ENCODE results near the gene PLEKHH2.
A peak's percentile ranks its signal among the peaks of the same experiment; 100 is the strongest.

Gene PLEKHH2

GRCh38 chr2:43764086-43764705 lies 127.1 kb downstream of the PLEKHH2 start:
- FAIRE-seq, result no peak

- FAIRE-seq, result no peak
Measured at GRCh38 chr2:43766006-43766405, 128.9 kb downstream of the PLEKHH2 start.

GRCh38 chr2:43773876-43774613 lies 137.0 kb downstream of the PLEKHH2 start, which contains the start of gene DYNC2LI1:
Gene DYNC2LI1 (plus strand): TSS chr2:43774039. CDS start chr2:43774139, 100 bp downstream.
- no peak for FAIRE-seq

GRCh38 chr2:43774617-43775016 lies 137.6 kb downstream of the PLEKHH2 start:
- no peak for FAIRE-seq

- no peak for FAIRE-seq
Measured at GRCh38 chr2:43776324-43776723, 139.3 kb downstream of the PLEKHH2 start.

- FAIRE-seq, result no peak
Measured at GRCh38 chr2:43777306-43777926, 140.4 kb downstream of the PLEKHH2 start.

- FAIRE-seq, result no peak
Measured at GRCh38 chr2:43778233-43778632, 141.2 kb downstream of the PLEKHH2 start.

- FAIRE-seq, result no peak
Measured at GRCh38 chr2:43787895-43788294, 150.8 kb downstream of the PLEKHH2 start.

GRCh38 chr2:43788646-43789045 lies 151.6 kb downstream of the PLEKHH2 start:
- no peak for FAIRE-seq

- FAIRE-seq, result no peak
Measured at GRCh38 chr2:43790147-43790546, 153.1 kb downstream of the PLEKHH2 start.

- no peak for FAIRE-seq
Measured at GRCh38 chr2:43791035-43791765, 154.1 kb downstream of the PLEKHH2 start.

GRCh38 chr2:43792653-43793052 lies 155.6 kb downstream of the PLEKHH2 start:
- FAIRE-seq, result no peak

GRCh38 chr2:43794956-43795355 lies 157.9 kb downstream of the PLEKHH2 start:
- no peak for FAIRE-seq

- no peak for FAIRE-seq
Measured at GRCh38 chr2:43796206-43796605, 159.1 kb downstream of the PLEKHH2 start.

- FAIRE-seq, result no peak
Measured at GRCh38 chr2:43798300-43798699, 161.2 kb downstream of the PLEKHH2 start.

- FAIRE-seq, result peak; percentile 38
Measured at GRCh38 chr2:43800894-43801293, 163.8 kb downstream of the PLEKHH2 start.

GRCh38 chr2:43802135-43802534 lies 165.1 kb downstream of the PLEKHH2 start:
- FAIRE-seq, result no peak

GRCh38 chr2:43803113-43803512 lies 166.1 kb downstream of the PLEKHH2 start:
- FAIRE-seq, result peak; percentile 5

GRCh38 chr2:43806719-43807031 lies 169.6 kb downstream of the PLEKHH2 start:
- FAIRE-seq, result no peak

GRCh38 chr2:43810452-43810851 lies 173.4 kb downstream of the PLEKHH2 start:
- no peak for FAIRE-seq

- FAIRE-seq, result no peak
Measured at GRCh38 chr2:43810888-43811287, 173.8 kb downstream of the PLEKHH2 start.

GRCh38 chr2:43812006-43812405 lies 174.9 kb downstream of the PLEKHH2 start:
- no peak for FAIRE-seq

- no peak for FAIRE-seq
Measured at GRCh38 chr2:43812947-43813346, 175.9 kb downstream of the PLEKHH2 start.

- no peak for FAIRE-seq
Measured at GRCh38 chr2:43814711-43815110, 177.7 kb downstream of the PLEKHH2 start.

Data from islet of Langerhans (tissue), 1 donor.